H9 (cell line): ENCODE data around the gene PTPRQ. TPM values are rescaled to one million over a fixed set of nuclear protein-coding genes. Genes with fewer than 3 reads are reported as not detected.

Source experiments
- DNase-seq: peaks from one replicate; pipeline ENCODE4 v3.0.0-alpha.2; 2017
- H2AFZ ChIP-seq: one replicate; pipeline ENCODE4 v1.6.1; 2013; ENCODE audit warnings: mild to moderate bottlenecking, low read length, control low read depth, moderate library complexity
- H2AK5ac ChIP-seq: 2 replicates; pipeline ENCODE4 v1.6.1; 2013; ENCODE audit warnings: low read length, control low read depth, mixed read lengths; ENCODE audit not compliant: insufficient read length
- H2BK120ac ChIP-seq: one replicate; pipeline ENCODE4 v1.6.1; 2013; ENCODE audit warnings: low read depth, mild to moderate bottlenecking, low read length, control low read depth, inconsistent platforms; ENCODE audit not compliant: poor library complexity, severe bottlenecking
- H2BK12ac ChIP-seq: 2 replicates; pipeline ENCODE4 v1.6.1; 2013; ENCODE audit warnings: low read length, control low read depth, mixed read lengths, low read depth; ENCODE audit not compliant: insufficient read length
- H2BK15ac ChIP-seq: 2 replicates; pipeline ENCODE4 v1.6.1; 2013; ENCODE audit warnings: low read depth, low read length, control low read depth
- H2BK20ac ChIP-seq: one replicate; pipeline ENCODE4 v1.6.1; 2013; ENCODE audit warnings: low read depth, mild to moderate bottlenecking, low read length, control low read depth, inconsistent platforms; ENCODE audit not compliant: poor library complexity, severe bottlenecking
- H2BK5ac ChIP-seq: 2 replicates; pipeline ENCODE4 v1.6.1; 2013; ENCODE audit warnings: low read length, control low read depth, mixed read lengths; ENCODE audit not compliant: insufficient read length
- H3K14ac ChIP-seq: 2 replicates; pipeline ENCODE4 v1.6.1; 2013; ENCODE audit warnings: low read length, control low read depth; ENCODE audit not compliant: insufficient read depth
- H3K18ac ChIP-seq: 2 replicates; pipeline ENCODE4 v1.6.1; 2013; ENCODE audit warnings: low read depth, mild to moderate bottlenecking, mixed read lengths, low read length, control low read depth; ENCODE audit not compliant: insufficient read length
- H3K23ac ChIP-seq: 2 replicates; pipeline ENCODE4 v1.6.1; 2013; ENCODE audit warnings: low read length, control low read depth, mixed read lengths, low read depth; ENCODE audit not compliant: insufficient read length
- H3K23me2 ChIP-seq: 2 replicates; pipeline ENCODE4 v1.6.1; 2013; ENCODE audit warnings: low read depth, mild to moderate bottlenecking, mixed read lengths, low read length, control low read depth; ENCODE audit not compliant: insufficient read length, poor library complexity, severe bottlenecking
- H3K27ac ChIP-seq: 2 replicates; pipeline ENCODE4 v1.5.1; 2013; ENCODE audit warnings: low read length, control low read depth, mixed read lengths, low read depth; ENCODE audit not compliant: insufficient read length
- H3K27me3 ChIP-seq: 2 replicates; pipeline ENCODE4 v1.6.1; 2013; ENCODE audit warnings: low read length, control low read depth, inconsistent platforms; ENCODE audit not compliant: insufficient read depth
- H3K4ac ChIP-seq: 2 replicates; pipeline ENCODE4 v1.6.1; 2013; ENCODE audit warnings: low read depth, mild to moderate bottlenecking, control low read depth, inconsistent platforms, low read length, moderate library complexity
- H3K4me1 ChIP-seq: 2 replicates; pipeline ENCODE4 v1.6.1; 2013; ENCODE audit warnings: low read length, control low read depth, inconsistent platforms; ENCODE audit not compliant: insufficient read depth
- H3K4me2 ChIP-seq: 2 replicates; pipeline ENCODE4 v1.6.1; 2013; ENCODE audit warnings: low read length, control low read depth, mixed read lengths; ENCODE audit not compliant: insufficient read length, insufficient read depth
- H3K56ac ChIP-seq: 2 replicates; pipeline ENCODE4 v1.6.1; 2013; ENCODE audit warnings: low read depth, mild to moderate bottlenecking, mixed read lengths, low read length, control low read depth; ENCODE audit not compliant: insufficient read length
- H3K79me1 ChIP-seq: 2 replicates; pipeline ENCODE4 v1.6.1; 2013; ENCODE audit warnings: low read depth, mild to moderate bottlenecking, moderate library complexity, low read length, control low read depth, inconsistent platforms; ENCODE audit not compliant: insufficient read depth, poor library complexity, severe bottlenecking
- H3K79me2 ChIP-seq: 2 replicates; pipeline ENCODE4 v1.6.1; 2013; ENCODE audit warnings: low read length, control low read depth, inconsistent platforms; ENCODE audit not compliant: insufficient read depth
- H3K9ac ChIP-seq: 2 replicates; pipeline ENCODE4 v1.6.1; 2013; ENCODE audit warnings: low read length, control low read depth, mixed read lengths; ENCODE audit not compliant: insufficient read length; ENCODE audit errors: extremely low read depth
- H3K9me3 ChIP-seq: one replicate; pipeline ENCODE4 v1.6.1; 2013; ENCODE audit warnings: low read depth, low read length, inconsistent platforms; ENCODE audit not compliant: control insufficient read depth
- H3T11ph ChIP-seq: one replicate; pipeline ENCODE4 v1.6.1; 2013; ENCODE audit warnings: mild to moderate bottlenecking, low read length, control low read depth, inconsistent platforms
- H4K20me1 ChIP-seq: one replicate; pipeline ENCODE4 v1.6.1; 2013; ENCODE audit not compliant: control insufficient read depth, insufficient read length, insufficient read depth
- H4K5ac ChIP-seq: 2 replicates; pipeline ENCODE4 v1.6.1; 2013; ENCODE audit warnings: low read depth, mild to moderate bottlenecking, mixed read lengths, low read length, control low read depth; ENCODE audit not compliant: insufficient read length
- H4K8ac ChIP-seq: replicated peaks from 2 replicates; pipeline ENCODE4 v1.6.1; 2013; ENCODE audit warnings: low read length, control low read depth, mixed read lengths, low read depth; ENCODE audit not compliant: insufficient read length
- H4K91ac ChIP-seq: 2 replicates; pipeline ENCODE4 v1.6.1; 2013; ENCODE audit warnings: low read depth, mild to moderate bottlenecking, moderate library complexity, mixed read lengths, low read length, control low read depth; ENCODE audit not compliant: insufficient read length
- H3K27ac Mint-ChIP-seq, 3 experiments: 2 replicates in 2 of 3; 3 replicates in 1 of 3; pipeline ENCODE4 v1.8.0; 2020 to 2021; ENCODE audit warnings: mixed read lengths in 3 of 3, mild to moderate bottlenecking in 1 of 3, moderate library complexity in 1 of 3
- H3K27me3 Mint-ChIP-seq: 2 replicates; pipeline ENCODE4 v1.8.0; 2021; ENCODE audit warnings: low read depth, mild to moderate bottlenecking, moderate library complexity, mixed read lengths
- H3K36me3 Mint-ChIP-seq, 3 experiments: 2 replicates in 2 of 3; 3 replicates in 1 of 3; pipeline ENCODE4 v1.8.0; 2020 to 2021; ENCODE audit warnings: low read depth in 3 of 3, mixed read lengths in 3 of 3; ENCODE audit not compliant: insufficient read depth in 1 of 3
- H3K4me1 Mint-ChIP-seq, 2 experiments: 2 replicates each; pipeline ENCODE4 v1.8.0; 2020; ENCODE audit warnings: mixed read lengths in 2 of 2
- H3K4me3 Mint-ChIP-seq, 2 experiments: 2 replicates in 1 of 2; 3 replicates in 1 of 2; pipeline ENCODE4 v1.8.0; 2020 to 2021; ENCODE audit warnings: mild to moderate bottlenecking in 2 of 2, mixed read lengths in 2 of 2, moderate library complexity in 1 of 2
- H3K9me3 Mint-ChIP-seq, 2 experiments: 2 replicates in 1 of 2; 3 replicates in 1 of 2; pipeline ENCODE4 v1.8.0; 2020; ENCODE audit warnings: mild to moderate bottlenecking in 2 of 2, mixed read lengths in 2 of 2, moderate library complexity in 1 of 2
- CTCF ChIP-seq: fragments of 200-600 bp; sonication (generic); conservative IDR thresholded peaks from 3 replicates; pipeline ENCODE4 v1.8.0; 2021; ENCODE audit warnings: antibody characterized with exemption, mild to moderate bottlenecking
- WGBS: extraction: QIAGEN DNeasy Blood & Tissue Kit; methylation state at CpG from one replicate; pipeline ENCODE4 v1.1.7; 2013; ENCODE audit warnings: missing lambda C conversion rate, low lambda C conversion rate, mixed read lengths; ENCODE audit not compliant: insufficient read length; ENCODE audit errors: extremely low coverage; 5-methylcytosine and 5-hydroxymethylcytosine counted together
- total RNA-seq: library from RNA; stranded (reverse); gene quantifications from 2 replicates; pipeline ENCODE4 v1.2.1, GENCODE V29; 2021

The PTPRQ gene
- total RNA-seq, 1 experiment from 2014 or later = not detected

- no peak overlapping the region for H3K14ac ChIP-seq
- H3K4ac ChIP-seq = no peak overlapping the region
- H2AK5ac ChIP-seq = no peak overlapping the region
- Mint-ChIP-seq H3K27me3 (no peaks in the 10 kb centered on the region), H3K4me3 (no peak overlapping the region), H3K4me1 (no peaks in the 10 kb centered on the region), H3K27ac (no peak overlapping the region; a peak in 1 of 7 replicates), H3K9me3 (no peaks in the 10 kb centered on the region; a peak in 2 of 5 replicates), H3K36me3 (peaks cover 0 to 5% (median 0%) of the 10 kb centered on the region in 3 experiments; a peak in 1 of 7 replicates)
- no peak overlapping the region for H3K4me2 ChIP-seq
- no peak overlapping the region for H3K18ac ChIP-seq
- no peak overlapping the region for H2BK5ac ChIP-seq
- H4K20me1 ChIP-seq = no peaks in the 10 kb centered on the region
- H2BK120ac ChIP-seq = no peak overlapping the region
- H3K9me3 ChIP-seq = no peaks in the 10 kb centered on the region
- no peak overlapping the region for H2AFZ ChIP-seq
- H3K9ac ChIP-seq = no peak overlapping the region
- no peak overlapping the region for H3K56ac ChIP-seq
- H3K79me1 ChIP-seq = no peaks in the 10 kb centered on the region
- no peak for DNase-seq
- no peak overlapping the region for H2BK20ac ChIP-seq
- no peak overlapping the region for H4K8ac ChIP-seq
- no peak overlapping the region for H3T11ph ChIP-seq
- WGBS = no CpG with 5 or more reads among the region's 7 CpGs
- no peak overlapping the region for H4K5ac ChIP-seq
- no peak overlapping the region for H2BK12ac ChIP-seq
- H3K27ac ChIP-seq = no peak overlapping the region
- H4K91ac ChIP-seq = no peak overlapping the region
- no peak overlapping the region for H2BK15ac ChIP-seq
- H3K27me3 ChIP-seq = no peaks in the 10 kb centered on the region
- H3K4me1 ChIP-seq = no peaks in the 10 kb centered on the region
- no peak overlapping the region for H3K23ac ChIP-seq
- no peaks in the 10 kb centered on the region for H3K23me2 ChIP-seq
- no peaks in the 10 kb centered on the region for H3K79me2 ChIP-seq
- no peak for TF ChIP-seq CTCF
These were observed 1.4 kb upstream of the PTPRQ start for GRCh38 chr12:80442426-80443222.
